ENCODE data around the gene NELL2.
"Not testable (repeated sequence)": the region's sequence is repeated elsewhere in the genome, so short reads cannot be mapped to it uniquely, and the experiment has no call there.

Gene NELL2

DNA sequence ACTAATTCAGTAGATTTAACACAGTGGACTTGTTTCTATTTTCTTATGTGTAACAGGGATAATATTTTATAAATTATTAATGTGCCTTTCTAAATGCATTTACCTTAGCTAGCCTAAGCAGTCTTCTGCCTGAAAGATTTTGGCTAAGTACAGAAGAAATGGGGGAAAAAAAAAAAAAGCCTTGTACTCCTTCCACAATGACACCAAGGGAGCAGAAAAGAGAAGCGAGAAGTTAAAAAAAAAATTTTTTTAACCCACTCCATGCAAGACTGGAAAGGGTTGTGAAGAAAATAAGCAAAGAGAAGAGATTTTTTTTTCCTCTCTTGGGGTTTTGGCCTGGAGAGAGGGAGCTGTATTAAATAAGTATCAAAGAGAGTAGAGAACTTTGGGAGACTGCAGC lies 28.7 kb downstream of the NELL2 start:
- DNase-seq = no peak

DNA sequence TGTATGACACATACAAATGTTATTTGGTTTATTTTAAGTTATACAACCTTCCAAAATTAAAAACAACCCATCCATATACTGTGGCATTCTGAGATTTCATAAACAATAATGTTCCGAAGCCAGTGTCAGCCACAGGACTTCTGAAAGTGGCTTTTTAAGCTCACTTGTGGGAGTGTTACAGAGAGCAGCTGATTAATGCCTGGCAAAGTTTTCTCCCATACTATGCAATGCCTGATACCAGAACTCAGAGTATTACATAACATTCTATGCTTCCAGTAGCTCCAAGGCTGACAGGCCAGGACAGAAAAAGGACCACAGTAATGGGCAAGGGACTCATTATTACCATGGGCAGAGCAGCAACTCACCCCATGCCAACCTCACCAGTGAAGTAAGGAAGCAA lies 29.3 kb downstream of the NELL2 start:
- no peak for DNase-seq

DNA sequence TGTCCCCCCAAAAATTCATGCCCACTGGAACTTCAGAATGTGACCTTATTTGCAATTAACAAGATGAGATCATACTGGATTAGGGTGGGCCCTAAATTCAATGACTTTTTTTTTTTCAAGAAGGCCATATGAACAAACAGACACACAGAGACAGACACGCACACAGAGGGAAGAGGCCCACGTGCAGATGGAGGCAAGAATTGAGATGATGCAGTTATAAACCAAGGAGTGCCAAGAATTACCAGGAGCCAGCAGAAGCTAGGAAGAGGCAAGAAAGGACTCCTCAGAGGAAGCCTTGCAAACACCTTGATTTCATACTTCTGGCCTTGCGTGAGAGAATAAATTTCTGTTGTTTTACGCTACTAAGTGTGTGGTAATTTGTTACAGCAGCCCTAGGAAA lies 33.4 kb downstream of the NELL2 start:
- peak; percentile 29 for DNase-seq

DNA sequence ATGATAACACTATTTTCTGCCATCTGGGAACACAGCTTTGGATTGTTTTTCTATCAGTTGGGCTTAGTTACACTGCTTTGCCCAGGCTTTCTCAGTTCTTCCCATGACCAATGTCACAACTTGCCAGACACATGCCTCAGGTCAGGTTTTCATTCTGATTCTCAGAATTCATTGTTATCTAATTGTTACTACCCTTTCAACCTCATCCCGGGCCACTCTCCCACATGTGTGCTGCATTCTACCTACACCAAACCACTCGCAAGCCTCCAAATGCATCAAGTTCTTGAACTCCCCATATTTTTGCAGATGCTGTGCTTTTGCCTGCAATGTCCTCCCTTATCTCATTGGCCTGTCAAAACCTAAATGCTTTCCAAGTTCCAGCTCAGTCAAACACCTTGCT lies 36.3 kb downstream of the NELL2 start:
- DNase-seq = no peak

DNA sequence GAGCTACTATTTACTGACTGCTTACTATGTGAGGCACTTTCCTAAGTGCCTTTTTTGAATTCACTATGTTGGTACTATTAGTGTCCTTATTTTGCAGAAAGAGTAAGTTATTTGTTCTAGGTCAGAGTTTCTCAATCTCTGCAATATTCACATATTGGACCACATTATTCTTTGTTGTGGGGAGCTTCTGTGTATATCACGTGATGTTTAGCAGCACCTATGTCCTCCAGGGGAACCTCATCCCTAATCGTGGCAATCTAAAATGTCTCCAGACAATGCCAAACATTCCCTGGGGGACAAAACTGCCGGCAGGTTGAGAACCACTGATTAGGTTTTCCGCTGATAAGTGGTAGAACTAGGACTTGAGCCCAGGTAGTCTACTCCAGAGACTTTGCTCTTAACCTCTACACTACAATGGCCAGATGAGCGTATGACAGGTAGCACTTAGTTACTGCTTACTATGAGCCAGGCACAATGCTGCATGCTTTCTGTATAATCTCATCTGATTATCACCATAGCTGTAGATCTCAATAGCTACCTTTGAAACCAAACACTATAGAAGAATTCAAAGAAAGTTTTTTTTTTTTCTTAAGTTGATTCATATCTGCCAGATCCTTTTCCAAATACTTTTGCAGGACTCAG lies 38.9 kb downstream of the NELL2 start:
- no peak for DNase-seq

DNA sequence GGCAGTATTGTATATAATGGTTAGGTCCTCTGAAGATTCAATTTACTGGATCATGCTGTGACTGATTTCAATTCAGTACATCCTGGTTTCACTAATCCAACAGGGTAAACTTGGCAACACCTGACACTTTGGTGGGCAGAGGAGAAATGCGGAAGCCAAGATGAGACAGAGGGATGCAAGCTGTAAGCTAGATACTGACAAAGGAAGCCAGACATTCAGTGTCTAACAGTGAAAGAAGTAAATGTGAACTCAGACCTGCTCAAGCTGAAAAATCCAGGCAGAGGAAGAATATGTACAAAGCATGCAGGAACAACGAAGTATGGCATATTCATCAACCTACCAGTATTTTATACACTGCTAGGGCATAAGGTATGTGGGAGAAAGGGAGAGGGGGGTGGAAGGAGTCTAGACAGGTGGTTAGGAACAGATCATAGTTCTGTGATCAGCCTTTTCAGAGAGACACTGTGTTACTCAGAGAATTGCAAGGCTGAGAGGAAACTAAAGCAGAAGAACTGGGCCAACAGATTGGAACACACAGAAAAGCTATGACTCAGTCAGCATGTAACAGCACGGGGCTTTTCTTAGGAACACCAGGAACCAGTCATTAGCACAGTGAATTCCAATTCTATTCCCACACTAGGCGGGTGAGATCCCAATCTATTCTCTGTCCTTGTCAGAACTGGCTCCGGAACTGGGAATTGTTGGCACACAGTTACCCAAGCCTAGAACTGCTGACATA lies 40.3 kb downstream of the NELL2 start:
- no peak for DNase-seq

DNA sequence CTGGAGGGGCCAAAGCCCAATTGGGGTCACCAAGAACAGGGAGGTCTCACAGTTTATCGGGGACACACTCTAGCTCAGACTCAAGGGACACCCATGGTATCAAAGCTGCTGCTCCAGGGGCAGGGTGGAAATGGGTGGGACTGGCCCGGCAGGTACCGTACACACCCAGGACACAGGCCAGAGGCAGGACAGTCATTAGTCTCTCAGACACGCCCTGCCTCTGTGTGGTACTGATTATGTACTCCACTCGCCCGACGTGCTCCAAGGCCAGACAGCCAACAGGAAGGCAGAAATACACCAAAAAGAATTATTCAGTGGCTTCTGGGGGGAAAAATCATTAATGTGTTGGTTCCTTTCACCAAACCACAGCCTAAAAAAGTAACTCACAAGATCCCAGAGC lies 41.1 kb downstream of the NELL2 start:
- not testable (repeated sequence) for DNase-seq

DNA sequence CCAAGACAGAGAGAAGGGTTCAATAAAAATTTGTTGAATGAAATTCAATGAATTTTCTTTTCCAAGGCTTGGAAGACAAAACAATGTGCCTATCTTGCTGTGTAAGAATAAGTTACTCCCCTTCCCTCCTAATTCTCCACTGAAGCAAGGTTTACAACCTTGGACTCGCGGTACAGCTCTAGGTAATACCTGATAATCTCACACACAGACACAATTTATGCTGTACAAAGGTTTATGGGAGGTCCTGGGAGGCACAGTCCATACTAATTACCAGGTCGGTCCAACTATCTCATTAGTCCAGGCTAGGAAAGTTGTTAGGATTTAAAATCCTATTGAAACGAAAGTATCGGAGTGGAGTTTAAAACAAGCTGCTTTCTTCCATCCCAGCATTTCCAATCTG lies 42.6 kb downstream of the NELL2 start:
- peak; percentile 63 for DNase-seq

DNA sequence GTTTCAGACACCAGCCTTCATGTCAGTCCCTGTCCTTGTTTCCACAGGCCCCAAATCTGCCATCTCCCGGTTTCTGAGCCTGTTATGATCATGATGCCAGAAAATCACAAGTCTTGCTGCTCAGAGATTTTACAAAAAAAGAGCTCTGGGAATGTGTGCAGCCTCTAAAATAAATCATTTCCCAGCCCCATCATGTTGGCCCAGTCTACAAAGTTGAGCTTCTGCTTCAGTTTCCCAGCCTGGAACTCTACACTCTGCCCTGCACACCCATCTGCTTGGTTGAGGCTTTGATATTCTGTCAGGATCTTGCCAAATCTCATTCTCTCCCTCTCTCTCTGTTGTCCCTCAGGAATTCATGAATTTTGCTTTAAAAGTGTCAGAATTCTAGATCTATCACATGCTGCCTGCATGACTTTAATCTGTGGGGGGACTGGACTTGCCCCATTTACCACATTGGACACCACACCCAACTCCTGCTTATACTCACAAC lies 45.5 kb downstream of the NELL2 start:
- DNase-seq = no peak

DNA sequence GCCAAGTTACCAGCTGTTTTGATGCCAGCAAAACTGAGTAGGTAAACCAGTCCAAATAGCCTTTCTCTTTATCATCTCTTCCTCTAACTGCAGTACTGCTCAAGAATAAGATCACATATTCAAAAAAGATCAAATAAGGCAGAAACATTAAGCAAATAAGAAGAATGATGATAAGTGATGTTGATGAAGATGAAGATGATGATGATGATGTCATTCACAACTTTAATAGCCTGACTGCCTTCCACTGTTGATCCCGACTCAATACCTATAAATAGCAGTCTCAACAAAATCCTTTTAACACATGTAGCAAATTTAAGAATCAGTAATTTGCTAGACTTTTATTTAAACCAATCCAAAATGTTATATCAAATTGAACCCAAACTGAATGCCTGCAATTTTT lies 47.1 kb downstream of the NELL2 start:
- DNase-seq = no peak

DNA sequence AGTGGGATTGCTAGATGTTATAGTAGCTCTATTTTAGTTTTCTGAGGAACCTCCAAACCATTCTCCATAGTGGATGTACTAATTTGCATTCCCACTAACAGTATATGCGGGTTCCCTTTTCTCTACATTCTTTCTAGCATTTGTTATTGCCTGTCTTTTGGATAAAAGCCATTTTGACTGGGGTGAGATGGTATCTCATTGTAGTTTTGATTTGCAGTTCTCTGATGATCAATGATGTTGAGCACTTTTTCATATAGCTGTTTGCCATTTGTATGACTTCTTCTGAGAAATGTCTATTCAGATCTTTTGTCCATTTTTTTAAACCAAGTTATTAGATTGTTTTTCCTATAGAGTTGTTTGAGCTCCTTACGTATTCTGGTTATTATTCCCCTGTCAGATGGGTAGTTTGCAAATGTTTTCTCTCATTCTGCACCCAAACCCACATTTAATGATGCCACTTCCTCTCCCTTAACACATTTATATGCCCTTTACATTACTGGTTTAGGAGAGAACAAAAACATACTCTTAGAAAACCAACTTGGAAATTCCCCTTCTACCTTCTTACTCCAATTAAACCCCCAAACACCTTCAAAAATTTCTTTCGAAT lies 48.2 kb downstream of the NELL2 start:
- DNase-seq = no peak

DNA sequence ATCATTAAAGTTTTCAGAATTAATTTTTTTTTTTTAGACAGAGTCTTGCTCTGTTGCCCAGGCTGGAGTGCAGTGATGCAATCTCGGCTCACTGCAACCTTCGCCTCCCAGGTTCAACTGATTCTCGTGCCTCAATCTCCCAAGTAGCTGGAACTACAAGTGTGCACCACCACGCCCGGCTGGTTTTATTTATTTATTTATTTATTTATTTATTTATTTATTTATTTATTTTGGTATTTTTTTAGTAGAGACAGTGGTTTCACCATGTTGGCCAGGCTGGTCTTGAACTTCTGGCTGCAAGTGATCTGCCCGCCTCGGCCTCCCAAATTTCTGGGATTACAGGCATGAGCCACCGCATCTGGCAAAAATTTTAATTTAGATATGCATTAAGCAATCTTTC lies 54.4 kb downstream of the NELL2 start:
- not testable (repeated sequence) for DNase-seq

DNA sequence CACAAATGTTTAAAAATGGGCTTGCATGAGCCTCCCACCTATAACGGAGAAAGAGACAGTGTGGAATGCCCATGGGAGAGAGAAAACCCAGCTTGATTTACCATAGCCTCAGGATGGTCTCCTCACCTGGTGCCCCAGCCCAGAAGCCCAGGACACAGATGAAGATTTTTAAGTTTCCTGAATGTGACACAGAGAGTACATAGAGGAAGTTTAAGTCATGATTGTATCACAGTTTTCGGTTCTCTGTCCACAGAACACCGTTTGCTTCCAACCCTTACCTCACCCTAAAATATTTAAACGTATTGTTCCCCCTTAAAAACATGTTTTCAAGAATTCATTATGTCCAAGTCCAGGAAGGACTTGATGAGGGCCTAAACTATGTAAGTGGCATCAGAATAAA lies 56.2 kb downstream of the NELL2 start:
- DNase-seq = no peak

DNA sequence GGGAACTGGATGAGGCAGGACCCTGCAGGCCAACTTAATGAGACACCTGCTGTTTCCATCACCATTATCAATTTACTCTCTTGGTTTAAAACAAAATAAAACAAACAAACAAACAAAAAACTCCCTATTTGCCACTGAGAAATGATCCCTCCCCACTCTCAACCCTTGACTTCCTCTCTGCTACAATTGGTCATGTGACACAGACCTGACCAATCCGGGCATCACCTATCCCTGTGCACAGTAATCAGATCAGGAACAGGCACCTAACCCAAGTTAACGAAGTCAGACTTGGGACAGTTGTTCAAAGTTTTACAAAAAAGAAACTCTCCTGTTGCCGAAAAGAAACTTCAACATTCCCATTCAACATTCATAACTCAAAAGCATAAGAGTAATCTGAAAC lies 58.4 kb downstream of the NELL2 start:
- DNase-seq = no peak

DNA sequence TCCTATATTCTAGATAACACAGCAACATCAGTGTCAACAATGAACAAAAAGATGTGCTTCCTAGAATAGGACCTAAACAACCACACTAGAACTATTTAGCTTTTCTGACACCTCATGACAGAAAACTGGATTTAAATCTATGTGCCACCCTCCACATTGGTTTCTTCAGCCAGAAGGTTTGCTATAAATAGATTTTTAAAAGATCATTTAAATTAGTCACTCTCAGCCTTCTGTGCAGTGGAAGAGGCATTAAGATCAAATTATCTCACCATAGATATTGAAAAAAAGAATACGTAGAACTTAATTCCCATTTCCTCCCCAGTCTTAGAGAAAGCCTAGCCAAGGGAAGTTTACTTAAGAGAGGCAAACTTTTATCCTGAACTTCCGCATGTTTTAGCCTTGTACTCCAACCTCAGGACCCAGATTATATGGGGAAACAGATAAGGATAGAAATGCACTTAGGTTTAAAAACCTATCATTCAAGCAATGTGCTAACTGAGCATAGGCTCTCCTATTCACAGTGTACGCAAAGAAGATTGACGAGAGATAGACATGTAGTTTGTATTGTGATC lies 59.6 kb downstream of the NELL2 start:
- DNase-seq = no peak

DNA sequence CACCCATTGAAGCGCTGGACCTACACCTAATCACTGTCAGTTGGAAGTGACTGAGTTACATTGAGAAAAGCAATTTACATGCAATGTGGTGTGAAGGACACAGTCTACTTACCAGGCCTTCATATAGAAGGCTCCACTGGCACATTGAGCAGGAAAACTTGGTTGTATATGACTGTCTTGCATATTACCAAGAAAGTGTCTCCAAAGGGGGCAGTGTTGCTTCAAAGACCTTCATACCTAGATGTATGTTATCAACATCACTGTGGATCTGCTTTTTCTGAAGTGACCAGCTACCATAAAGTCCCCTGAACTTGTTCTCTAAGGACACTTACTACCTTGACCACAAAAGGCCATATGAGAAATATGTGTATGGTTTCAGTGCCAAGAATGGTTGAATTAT lies 64.1 kb downstream of the NELL2 start:
- DNase-seq = peak; percentile 59

DNA sequence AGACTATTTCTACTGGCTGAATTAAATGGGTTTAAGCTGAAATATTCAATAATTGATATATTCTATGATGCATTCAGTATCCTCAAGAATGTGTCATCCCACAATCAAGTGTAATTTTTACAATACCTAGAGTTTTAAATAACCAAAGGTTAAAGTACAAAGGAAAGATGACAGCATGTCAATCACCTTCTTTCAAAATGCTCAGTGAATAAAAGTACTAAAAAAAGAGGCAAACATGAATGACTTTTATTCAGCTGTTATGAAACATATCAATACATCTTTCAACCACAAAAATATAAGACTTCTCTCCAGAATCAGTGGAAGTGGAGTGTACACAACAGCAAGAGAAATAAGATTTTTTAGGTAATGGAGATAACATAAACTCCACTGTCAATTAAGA lies 72.0 kb downstream of the NELL2 start:
- no peak for DNase-seq

DNA sequence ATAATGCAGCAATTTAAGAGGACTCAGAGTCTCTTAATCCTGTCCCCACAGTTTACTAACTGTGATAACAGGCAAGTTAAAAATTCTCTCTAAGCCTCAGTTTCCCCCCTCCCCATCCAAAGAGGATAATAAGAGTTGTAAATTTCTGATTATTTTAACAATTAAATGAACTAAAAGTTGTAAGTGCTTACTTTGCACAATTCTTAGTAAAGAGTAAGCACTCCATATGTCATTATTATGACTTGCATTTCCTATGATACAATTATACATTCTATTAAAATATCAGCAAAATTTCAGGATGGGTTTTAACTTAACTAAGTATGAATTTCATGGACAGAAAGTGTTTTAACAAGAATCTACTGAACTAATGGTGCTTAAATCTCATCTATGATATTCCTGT lies 80.1 kb downstream of the NELL2 start:
- DNase-seq = no peak

DNA sequence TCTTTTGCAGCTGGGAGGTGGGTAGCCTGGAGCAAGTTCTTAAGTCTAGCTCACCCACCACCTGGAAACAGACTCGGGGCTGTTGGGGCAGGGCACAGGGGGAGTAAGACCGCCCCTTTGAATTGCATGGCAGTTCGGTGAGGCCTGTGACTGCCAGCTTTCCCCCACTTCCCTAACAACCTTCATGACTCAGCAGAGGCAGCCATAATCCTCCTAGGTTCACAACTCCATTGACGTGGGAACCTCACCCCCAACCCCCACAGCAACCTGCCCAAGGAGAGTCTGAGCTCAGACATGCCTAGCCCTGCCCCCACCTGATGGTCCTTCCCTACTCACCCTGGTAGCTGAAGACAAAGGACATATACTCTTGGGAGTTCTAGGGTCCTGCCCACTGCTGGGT lies 87.4 kb downstream of the NELL2 start:
- no peak for DNase-seq

DNA sequence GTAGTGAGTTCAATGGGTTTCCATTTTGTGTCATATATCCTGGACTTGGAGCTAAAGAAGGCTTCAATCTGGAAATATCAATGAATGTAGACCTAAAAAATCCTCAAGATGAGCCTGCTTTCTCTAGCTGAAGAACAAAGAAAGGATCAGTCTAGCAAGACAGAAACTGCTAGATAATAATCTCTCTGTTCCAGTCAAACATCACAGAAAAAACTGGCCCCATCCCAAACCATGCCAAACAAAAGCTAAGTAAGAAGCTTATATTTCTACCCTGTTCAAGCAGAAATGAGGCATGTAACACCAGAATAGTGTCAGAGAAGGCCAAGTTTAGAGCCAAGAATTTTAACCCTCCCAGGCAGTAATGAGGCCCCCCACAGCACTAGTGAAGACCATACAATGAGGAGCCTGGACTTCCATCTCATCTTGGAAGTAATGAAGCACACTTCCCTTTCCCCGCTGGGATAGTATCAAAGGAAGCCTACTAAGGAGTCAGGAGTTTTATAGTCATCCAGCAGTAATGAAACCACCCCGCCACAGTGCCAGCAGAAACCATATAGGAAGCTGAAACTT lies 95.8 kb downstream of the NELL2 start:
- no peak for DNase-seq

DNA sequence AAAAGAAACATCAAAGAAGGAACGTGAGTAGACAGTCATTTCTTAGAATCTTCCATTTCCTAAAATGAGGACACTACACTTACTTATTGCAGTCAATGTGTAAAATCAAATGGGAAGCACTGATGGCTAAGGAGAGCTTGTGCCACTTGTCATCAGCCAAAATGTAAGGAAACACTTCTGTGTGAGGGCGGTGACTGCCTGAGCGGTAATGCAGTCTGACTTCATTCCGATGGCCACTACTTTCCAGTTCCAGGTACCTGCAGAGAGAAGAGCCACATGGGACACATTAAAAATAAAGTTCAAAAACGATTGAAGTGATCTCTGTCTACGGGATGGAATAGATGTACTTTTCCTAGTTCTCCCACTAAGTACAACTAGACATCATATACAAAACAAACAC lies 96.3 kb downstream of the NELL2 start:
- no peak for DNase-seq

DNA sequence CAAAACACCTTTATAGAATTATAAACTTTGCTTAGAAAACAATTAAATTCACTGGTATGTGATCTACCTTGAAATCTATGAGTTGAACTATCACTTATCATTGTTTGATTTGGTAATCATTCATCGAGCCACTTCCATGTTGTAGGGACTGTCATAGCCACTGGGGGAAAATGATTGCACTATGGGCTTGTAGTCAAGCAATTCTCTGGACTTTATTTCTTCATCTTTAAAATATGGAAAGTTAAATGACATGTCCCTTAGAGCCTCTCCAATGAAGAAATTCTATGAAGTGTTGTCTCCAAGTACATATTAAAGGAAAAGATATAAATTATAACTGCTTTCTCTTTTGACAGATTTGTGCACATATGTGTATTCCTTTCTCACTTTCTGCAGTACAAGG lies 97.3 kb downstream of the NELL2 start:
- DNase-seq = peak; percentile 32

DNA sequence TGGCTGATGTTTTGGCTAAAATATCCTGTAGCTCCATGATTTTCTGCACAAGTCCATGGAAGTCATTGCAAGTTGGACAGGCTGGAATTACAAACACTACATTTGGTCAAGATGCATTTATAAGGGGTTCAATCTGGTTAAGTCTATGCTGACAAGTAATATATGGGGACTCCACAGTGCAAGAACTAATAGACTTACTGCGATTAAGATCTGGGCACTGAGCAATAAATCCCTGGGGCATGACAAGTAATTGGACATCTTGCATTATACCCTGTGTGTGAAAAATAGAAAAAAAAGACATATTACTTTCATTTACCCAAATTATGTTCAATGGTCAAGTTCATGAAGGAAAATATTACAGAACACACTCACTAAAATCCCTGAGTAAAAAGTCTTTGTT lies 99.1 kb downstream of the NELL2 start:
- peak; percentile 92 for DNase-seq

DNA sequence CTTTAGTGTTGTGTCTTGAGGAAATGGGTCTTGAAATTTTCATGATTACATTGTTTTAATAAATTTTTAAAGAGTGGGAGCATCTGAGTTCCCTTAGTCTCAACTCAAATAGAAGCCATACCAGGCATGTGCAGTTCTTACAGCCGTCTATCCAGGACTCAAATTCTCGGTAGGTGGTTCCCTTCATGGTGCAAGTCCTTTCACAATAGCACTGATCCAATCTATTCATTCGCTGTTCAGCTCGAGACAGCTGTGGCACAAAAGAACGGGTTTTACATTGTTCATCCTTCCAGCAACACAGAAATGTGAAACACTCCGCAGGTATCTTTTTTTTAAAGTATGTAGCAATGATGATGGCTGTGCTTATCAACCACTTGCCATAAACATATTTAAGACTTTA lies 100.2 kb downstream of the NELL2 start:
- DNase-seq = peak; percentile 27
